GM20431 (cell line): ENCODE data around the gene ALDH4A1.
"Not testable (repeated sequence)": the region's sequence is repeated elsewhere in the genome, so short reads cannot be mapped to it uniquely, and the experiment has no call there.

Experiments
- in situ Hi-C: fragments of 300-500 bp; cut with MseI, MboI; formaldehyde crosslinking; loops from one replicate; pipeline ENCODE4 v1.15.0; 2020; ENCODE audit warnings: low sequenced_read_pairs; ENCODE audit not compliant: unreplicated experiment

Gene ALDH4A1

DNA sequence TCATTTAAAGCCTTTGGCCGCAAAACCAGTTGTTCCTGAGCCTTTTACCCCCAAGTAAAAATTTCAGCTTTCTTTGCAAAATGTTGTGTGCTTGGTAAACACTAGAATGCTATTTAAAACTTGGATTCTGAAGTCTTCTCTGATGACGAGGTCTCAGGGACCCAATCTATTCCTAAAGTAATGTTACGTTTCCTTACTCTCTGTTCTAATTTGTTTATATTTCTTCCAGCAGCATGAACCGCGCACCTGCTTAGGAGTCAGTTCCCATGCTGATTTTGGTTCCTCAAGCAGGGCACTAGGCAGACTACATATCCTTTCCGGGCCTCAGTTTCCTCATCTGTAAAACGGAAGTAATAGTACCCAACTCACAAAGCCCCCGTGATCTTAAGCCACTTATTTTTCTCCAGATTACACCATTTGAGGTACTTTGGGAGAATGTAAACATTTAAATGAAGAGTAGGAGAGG lies 969 bp upstream of the ALDH4A1 start:
- in situ Hi-C loops = loop anchor here (25.0 kb wide), 2 partner anchors 184 to 334 kb away; no protein-coding TSS in a partner anchor

DNA sequence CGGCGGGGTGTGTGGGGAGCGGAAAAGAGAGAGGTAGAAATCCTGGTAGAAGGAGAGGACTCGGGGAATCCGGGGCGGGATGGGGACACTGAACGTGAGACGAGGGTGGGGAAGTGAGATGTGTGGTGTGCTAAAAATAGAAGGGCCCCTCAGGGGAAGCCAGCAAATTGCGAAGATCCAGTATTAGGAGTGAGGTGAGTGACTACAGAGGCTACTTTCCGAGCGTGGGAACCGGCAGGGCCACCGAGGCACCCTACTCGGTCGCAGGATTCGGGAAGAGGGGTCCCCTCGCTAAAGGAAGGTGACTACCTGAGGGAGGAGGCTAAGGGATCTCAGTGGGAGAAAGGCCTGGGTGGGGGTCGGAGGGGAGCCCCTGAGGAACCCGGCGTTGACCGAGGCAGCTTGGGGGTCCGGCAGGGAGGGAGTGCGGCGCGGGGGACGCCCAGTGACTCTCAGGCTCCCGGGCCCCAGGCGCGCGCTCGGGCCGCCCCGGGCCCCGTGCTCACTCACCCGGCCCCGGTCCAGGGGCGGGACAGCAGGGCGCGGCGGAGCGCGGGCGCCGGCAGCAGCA lies 318 bp downstream of the ALDH4A1 start:
- in situ Hi-C loops = loop anchor here (25.0 kb wide), 2 partner anchors 185 to 335 kb away; no protein-coding TSS in a partner anchor

DNA sequence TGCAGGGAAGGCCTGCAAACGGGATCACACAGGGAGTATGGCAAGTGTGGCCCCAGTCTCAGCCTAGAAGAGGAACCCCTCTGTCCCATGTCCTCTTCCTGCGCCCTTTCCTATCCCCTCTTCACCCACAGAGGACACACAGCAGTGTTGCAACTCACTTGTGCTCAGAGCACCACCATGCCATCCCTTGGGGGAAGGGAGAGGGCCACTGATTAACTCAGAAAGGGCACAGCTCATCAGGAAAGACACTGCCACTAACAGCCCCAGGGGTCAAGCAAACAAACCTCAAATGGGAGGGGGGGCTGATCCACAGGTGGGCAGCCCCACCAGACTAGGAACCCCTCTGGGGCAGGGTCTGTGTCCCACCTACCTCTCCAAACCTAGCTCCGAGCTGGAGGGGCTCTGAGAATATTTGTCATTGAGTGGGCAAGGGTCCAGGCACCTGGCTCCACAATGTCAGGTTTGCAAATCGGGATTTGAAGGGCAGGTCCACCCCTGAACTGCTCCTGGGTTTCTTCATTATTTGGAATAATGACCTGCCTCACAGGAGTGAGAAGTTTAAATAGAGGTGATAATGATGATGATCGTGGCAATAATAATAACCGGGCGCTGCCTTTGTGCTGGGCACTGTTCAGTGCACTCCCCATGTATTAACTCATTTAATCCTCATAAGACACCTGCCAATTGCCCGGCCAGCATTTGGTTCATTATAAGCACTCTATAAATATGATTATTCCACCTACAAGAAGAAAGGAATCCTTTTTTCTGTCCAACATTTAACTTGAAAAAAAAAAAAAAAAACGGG lies 1.0 kb downstream of the ALDH4A1 start:
- in situ Hi-C loops = loop anchor here (25.0 kb wide), 2 partner anchors 186 to 336 kb away; no protein-coding TSS in a partner anchor

DNA sequence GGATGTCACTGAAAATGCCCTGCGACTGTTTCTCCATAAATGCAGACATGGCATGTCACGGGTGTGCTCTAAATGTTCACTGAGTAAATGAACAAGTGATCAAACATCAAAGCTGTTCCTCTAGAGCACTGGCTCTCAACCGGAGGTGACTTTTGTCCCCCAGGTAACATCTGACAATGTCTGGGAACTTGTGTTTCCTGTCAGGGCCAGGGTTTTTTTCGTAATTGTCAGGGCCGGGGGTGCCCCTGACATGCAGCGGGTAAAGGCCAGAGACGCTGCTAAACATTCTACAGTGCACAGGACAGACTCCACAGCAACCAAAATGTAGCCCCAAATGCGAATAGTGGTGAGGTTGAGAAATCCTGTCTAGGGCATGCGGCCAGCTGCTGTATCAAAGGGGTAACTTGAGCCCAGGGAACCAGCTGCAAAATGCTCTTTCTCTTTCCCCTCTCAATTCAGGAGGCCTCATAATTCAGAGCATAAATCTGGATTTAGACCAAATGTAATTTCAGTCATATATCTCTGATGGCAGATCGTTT lies 2.0 kb downstream of the ALDH4A1 start:
- in situ Hi-C loops = loop anchor here (25.0 kb wide), 2 partner anchors 187 to 337 kb away; no protein-coding TSS in a partner anchor

DNA sequence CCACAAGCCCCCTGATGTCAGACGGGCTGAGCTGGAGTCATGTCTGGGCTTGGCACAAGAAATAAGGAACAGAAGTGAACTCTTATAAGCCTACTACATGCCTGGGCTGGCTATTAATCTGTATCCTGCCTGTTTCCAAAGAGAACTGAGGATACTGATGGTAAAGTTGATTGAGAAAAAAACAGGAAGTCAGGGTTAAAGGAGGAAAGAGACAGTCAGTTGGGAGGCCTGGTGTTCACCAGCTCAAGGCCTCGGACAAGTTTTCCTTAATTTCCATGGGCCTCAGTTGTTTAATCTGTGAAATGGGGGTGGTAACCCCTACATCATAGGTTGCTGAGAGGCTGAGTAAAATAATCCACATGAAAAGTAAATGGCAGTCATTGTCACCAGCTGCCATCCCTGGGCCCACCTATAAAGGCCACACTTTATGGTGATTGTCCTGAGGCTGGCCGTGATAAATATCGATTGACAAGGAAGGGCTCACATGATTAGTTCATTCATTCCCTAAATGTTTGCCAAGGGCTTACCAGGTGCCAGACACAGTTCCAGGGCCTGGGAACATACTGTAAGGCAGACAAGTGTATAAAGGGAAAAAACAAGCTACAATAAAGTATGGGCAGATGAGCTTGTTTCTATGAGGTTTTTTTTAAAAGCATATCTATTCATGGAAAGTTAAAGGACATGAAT lies 2.8 kb downstream of the ALDH4A1 start:
- in situ Hi-C loops = loop anchor here (25.0 kb wide), 2 partner anchors 188 to 338 kb away; no protein-coding TSS in a partner anchor

DNA sequence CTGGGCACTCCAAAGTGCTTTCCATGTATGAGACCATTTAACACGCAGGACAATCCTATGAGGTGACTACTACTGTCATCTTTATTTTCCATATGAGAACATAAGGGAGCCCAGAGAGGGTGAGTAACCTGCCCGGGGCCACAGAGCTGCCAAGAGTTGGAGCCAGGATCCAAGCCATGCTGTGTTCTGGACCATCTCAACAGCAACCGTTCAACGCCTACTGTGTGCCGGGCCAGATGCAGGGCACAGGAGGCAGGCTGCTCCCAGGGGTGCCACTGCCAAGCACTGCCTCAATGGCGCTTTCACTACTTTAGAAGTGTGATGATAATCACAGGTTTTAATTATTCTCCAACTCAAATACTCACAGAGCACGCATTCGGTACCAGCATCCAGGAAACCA lies 3.8 kb downstream of the ALDH4A1 start:
- in situ Hi-C loops = no loop called here

- in situ Hi-C loops = no loop called here
Observed at GRCh38 chr1:18895317-18895716, 7.0 kb downstream of the ALDH4A1 start.

GRCh38 chr1:18893120-18893519 lies 9.2 kb downstream of the ALDH4A1 start:
- in situ Hi-C loops = no loop called here

GRCh38 chr1:18891858-18892257 lies 10.5 kb downstream of the ALDH4A1 start:
- in situ Hi-C loops = not testable (repeated sequence)

- in situ Hi-C loops = no loop called here
Observed at GRCh38 chr1:18891426-18891780, 11.0 kb downstream of the ALDH4A1 start.

GRCh38 chr1:18890706-18891425 lies 11.5 kb downstream of the ALDH4A1 start:
- in situ Hi-C loops = no loop called here

DNA sequence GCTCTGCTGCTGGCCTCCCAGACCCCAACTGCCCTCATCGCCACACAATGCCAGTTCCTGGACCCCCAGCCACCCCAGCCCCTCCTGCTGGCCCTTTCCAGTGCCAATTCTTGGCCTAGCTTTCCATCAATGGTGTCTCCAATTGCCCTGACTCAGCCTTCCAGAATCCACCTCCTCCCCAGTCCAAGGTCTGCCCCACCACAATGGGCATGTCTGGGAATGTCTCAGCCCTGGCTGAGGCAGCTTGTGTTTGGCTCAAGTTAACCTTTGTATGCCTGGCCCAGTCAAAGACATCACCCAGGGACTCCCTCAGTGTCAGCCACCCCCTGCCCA lies 16.4 kb downstream of the ALDH4A1 start:
- in situ Hi-C loops = no loop called here

GRCh38 chr1:18885311-18886002 lies 16.9 kb downstream of the ALDH4A1 start:
- in situ Hi-C loops = no loop called here

DNA sequence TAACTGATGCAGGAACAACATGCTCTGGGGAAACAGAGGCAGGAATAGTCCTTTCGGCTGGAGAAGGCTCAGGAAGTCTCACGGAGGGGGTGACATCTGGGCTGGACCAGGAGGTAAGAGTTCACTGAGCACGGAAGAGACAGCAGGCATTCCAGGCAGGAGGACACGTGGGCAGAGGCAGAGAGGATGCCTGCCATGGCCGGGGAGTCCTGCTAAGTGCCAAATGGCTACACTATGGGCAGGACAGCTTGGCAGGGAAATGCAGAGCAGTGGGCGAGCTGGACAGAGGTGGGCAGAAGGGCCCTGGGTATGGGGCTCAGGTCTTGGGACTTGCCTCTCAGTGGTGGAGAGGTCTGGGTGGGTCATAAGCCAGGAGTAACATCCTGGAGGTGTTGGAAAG lies 17.6 kb downstream of the ALDH4A1 start:
- in situ Hi-C loops = no loop called here

GRCh38 chr1:18884419-18884717 lies 18.0 kb downstream of the ALDH4A1 start:
- in situ Hi-C loops = no loop called here

- in situ Hi-C loops = no loop called here
Observed at GRCh38 chr1:18883636-18884418, 18.5 kb downstream of the ALDH4A1 start.

GRCh38 chr1:18883079-18883478 lies 19.3 kb downstream of the ALDH4A1 start:
- in situ Hi-C loops = no loop called here

GRCh38 chr1:18882486-18882885 lies 19.9 kb downstream of the ALDH4A1 start:
- in situ Hi-C loops = no loop called here
